Transverse colon (tissue), 4 donors: Measurements from ENCODE around the gene HSDL1. TPM values are rescaled to one million over a fixed set of nuclear protein-coding genes. Genes with fewer than 3 reads are reported as not detected.

Source experiments
- DNase-seq: peaks from one replicate; pipeline ENCODE4 v3.0.0-alpha.2; 2019
- H3K27ac ChIP-seq, 4 donors: fragments of 200-600 bp; sonication (generic); 2 replicates each; pipeline ENCODE4 v1.5.1; 2016 to 2018; ENCODE audit warnings: inconsistent platforms in 4 of 4
- H3K27me3 ChIP-seq: fragments of 200-600 bp; sonication (generic); 2 replicates; pipeline ENCODE4 v1.5.1; 2017; ENCODE audit warnings: inconsistent platforms
- H3K36me3 ChIP-seq, 4 donors: fragments of 200-600 bp; sonication (generic); 2 replicates each; pipeline ENCODE4 v1.5.1; 2017 to 2019; ENCODE audit warnings: inconsistent platforms in 4 of 4
- H3K4me1 ChIP-seq, 4 donors: fragments of 200-600 bp; sonication (generic); 2 replicates each; pipeline ENCODE4 v1.5.1; 2017 to 2020; ENCODE audit warnings: inconsistent platforms in 4 of 4
- H3K4me3 ChIP-seq, 4 donors: fragments of 200-600 bp; sonication (generic); 1 replicate in 1 of 4; 2 replicates in 3 of 4; pipeline versions ENCODE4 v1.5.1 to v1.6.1; 2017 to 2019; ENCODE audit warnings: inconsistent platforms in 4 of 4
- H3K9me3 ChIP-seq, 2 donors: fragments of 200-600 bp; sonication (generic); 2 replicates each; pipeline ENCODE4 v1.5.1; 2017 to 2019; ENCODE audit warnings: inconsistent platforms in 2 of 2
- EP300 ChIP-seq: sonication (generic); formaldehyde crosslinking; IDR thresholded peaks from one replicate; pipeline ENCODE4 v1.6.1; 2017; ENCODE audit warnings: antibody characterized with exemption, low read depth
- POLR2A ChIP-seq: fragments of 450-650 bp; IDR thresholded peaks from one replicate; pipeline ENCODE4 v1.6.1; 2016; ENCODE audit warnings: antibody characterized with exemption, mild to moderate bottlenecking, moderate library complexity
- POLR2AphosphoS5 ChIP-seq, 3 donors: sonication (generic); formaldehyde crosslinking; IDR thresholded peaks; one replicate each; pipeline ENCODE4 v1.6.1; 2016; ENCODE audit warnings: antibody characterized with exemption in 3 of 3
- WGBS, 2 donors: methylation state at CpG; one replicate each; pipeline ENCODE4 v1.1.5; 2018; ENCODE audit warnings: low coverage in 1 of 2; 5-methylcytosine and 5-hydroxymethylcytosine counted together
- in situ Hi-C, 4 donors: fragments of 200-750 bp; cut with MboI; loops; one replicate each; pipeline versions ENCODE4 v1.15.0 to v1.15.1; 2017; ENCODE audit warnings: low sequenced_read_pairs in 3 of 4, low pct_ligation_motif_present in 1 of 4, low pct_unique_long_range_greater_than_20kb in 1 of 4
- intact Hi-C: fragments of 100-400 bp; cut with DNase I; formaldehyde crosslinking; loops from one replicate; pipeline ENCODE4 v1.15.1; 2023; ENCODE audit warnings: low total_unique reads
- total RNA-seq, 4 donors: library from RNA; depleted of rRNA; stranded (reverse); fragments of >200 nt; gene quantifications; one replicate each; pipeline ENCODE4 v1.1.0, GENCODE V29; 2016
- TF ChIP-seq, protein P1 (sequence below), 5 experiments: fragments of 200-600 bp in 3 of 5; fragments of 450-650 bp in 2 of 5; sonication (generic) in 3 of 5; IDR thresholded peaks; 1 replicate in 2 of 5; 2 replicates in 3 of 5; pipeline ENCODE4 v1.5.1; 2016 to 2017; ENCODE audit warnings: antibody characterized with exemption in 5 of 5, inconsistent platforms in 3 of 5, mild to moderate bottlenecking in 2 of 5, moderate library complexity in 1 of 5

The HSDL1 gene
- total RNA-seq, 4 donors from 2014 or later, result 1.2 to 16.2 (median 8.7) TPM

DNA sequence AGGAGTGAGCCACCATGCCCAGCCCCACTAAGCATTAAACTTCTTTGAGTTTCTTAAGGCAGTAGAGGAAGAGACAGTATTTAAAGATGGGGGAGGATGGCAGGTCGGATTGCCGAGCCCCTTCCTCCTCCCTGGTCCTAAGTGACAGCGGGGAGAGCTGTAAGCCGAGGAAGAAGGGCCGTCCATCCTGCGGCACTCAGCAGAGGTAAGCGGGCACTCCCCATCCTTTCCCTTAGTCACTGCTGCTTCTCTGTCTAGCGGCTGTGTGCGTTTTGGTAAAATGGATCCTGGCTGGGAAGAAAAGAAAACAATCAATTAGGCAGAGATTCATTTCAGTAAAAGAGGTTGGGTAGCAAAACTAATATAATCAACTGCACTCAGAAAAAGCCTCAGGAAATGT, 14.0 kb upstream of the HSDL1 start:
- in situ Hi-C loops, result no loop called here
- DNase-seq, result no peak
- H3K27ac ChIP-seq, result no peak overlapping the region

DNA sequence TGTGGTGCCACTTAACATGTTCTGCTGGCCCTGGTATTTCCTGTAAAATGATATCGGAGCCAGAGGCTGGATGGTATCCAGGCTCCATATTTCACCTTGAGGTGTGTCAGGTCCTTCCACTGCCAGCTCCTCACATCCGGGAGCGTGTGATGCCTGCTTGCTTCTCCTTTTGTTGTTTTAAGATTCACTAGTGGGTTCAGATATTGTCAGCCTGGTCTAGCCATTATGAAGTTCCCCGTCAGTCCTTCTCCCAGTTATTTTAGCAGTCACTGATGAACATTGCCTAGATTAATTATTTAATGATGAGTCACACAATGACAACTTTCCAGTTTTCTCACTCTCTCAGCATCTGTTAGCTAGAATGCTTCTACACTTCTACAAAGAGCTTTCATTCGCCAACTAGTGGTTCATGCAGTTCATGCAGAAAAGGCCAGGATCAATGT, 11.4 kb upstream of the HSDL1 start:
- H3K4me3 ChIP-seq, result no peak overlapping the region
- in situ Hi-C loops, result no loop called here
- TF ChIP-seq, protein P1, sequence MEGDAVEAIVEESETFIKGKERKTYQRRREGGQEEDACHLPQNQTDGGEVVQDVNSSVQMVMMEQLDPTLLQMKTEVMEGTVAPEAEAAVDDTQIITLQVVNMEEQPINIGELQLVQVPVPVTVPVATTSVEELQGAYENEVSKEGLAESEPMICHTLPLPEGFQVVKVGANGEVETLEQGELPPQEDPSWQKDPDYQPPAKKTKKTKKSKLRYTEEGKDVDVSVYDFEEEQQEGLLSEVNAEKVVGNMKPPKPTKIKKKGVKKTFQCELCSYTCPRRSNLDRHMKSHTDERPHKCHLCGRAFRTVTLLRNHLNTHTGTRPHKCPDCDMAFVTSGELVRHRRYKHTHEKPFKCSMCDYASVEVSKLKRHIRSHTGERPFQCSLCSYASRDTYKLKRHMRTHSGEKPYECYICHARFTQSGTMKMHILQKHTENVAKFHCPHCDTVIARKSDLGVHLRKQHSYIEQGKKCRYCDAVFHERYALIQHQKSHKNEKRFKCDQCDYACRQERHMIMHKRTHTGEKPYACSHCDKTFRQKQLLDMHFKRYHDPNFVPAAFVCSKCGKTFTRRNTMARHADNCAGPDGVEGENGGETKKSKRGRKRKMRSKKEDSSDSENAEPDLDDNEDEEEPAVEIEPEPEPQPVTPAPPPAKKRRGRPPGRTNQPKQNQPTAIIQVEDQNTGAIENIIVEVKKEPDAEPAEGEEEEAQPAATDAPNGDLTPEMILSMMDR (IDR thresholded peaks at IDR 0.05), result no peak
- TF ChIP-seq EP300 (no peak), POLR2A (no peak), POLR2AphosphoS5 (IDR thresholded peaks at IDR 0.05) (no peak)
- H3K9me3 ChIP-seq, result no peaks in the 10 kb centered on the region
- no peaks in the 10 kb centered on the region for H3K36me3 ChIP-seq
- 60 to 67% methylated on average over 4 to 5 of the region's 5 CpGs for WGBS, 2 donors
- intact Hi-C loops, result no loop called here
- H3K27me3 ChIP-seq, result peaks cover 38% of the 10 kb centered on the region
- no peaks in the 10 kb centered on the region for H3K4me1 ChIP-seq
- DNase-seq, result no peak
- no peak overlapping the region for H3K27ac ChIP-seq

More for the DNA sequence above, 14.0 kb upstream of the HSDL1 start:
- Histone ChIP-seq H3K4me3 (no peak overlapping the region), H3K9me3 (no peaks in the 10 kb centered on the region), H3K27me3 (peaks cover 46% of the 10 kb centered on the region), H3K36me3 (no peaks in the 10 kb centered on the region), H3K4me1 (no peaks in the 10 kb centered on the region)
- 12 to 37% methylated on average over 5 to 9 of the region's 9 CpGs for WGBS, 2 donors
- TF ChIP-seq, protein P1 (IDR thresholded peaks at IDR 0.05), result no peak
- TF ChIP-seq EP300, result no peak
- no peak for TF ChIP-seq POLR2AphosphoS5 (IDR thresholded peaks at IDR 0.05)
- TF ChIP-seq POLR2A, result no peak
- intact Hi-C loops, result no loop called here

DNA sequence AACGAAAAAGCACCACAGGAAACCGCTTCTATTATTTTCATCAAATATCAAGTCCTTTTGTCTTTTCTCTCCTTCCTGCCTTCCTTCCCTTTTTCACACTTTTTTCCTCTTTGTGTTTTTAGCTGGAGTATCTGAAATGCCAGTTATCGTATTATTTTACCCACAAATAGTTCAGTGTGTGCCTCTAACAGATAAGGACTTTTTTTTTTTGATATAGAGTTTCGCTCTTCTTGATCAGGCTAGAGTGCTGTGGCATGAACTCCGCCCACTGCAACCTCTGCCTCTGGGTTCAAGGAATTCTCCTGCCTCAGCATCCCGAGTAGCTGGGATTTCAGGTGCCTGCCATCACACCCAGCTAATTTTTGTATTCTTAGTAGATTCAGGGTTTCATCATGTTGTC, 10.8 kb upstream of the HSDL1 start:
- in situ Hi-C loops, result no loop called here
- intact Hi-C loops, result no loop called here

DNA sequence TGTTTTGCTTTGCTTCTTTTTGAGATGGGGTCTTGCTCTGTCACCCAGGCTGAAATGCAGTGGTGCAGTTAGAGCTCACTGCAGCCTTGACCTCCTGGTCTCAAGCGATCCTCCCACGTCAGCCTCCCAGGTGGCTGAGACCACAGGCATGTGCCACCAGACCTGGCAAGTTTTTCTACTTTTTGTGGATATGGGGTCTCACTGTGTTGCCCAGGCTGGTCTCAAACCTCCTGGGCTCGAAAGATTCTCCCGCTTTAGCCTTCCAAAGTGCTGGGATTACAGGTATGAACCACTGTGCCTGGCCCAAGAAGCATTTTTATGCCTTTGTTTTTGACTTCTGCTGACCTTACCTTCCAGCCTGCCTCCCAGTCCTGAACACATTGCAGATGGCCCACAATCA, 10.2 kb upstream of the HSDL1 start:
- in situ Hi-C loops, result no loop called here

More for the DNA sequence above, 10.8 kb upstream of the HSDL1 start:
- H3K36me3 ChIP-seq, result no peaks in the 10 kb centered on the region
- no peak for DNase-seq
- no peak overlapping the region for H3K27ac ChIP-seq
- TF ChIP-seq, protein P1 (IDR thresholded peaks at IDR 0.05), result no peak
- TF ChIP-seq POLR2A (no peak), EP300 (no peak), POLR2AphosphoS5 (IDR thresholded peaks at IDR 0.05) (no peak)
- peaks cover 32% of the 10 kb centered on the region for H3K27me3 ChIP-seq
- no peaks in the 10 kb centered on the region for H3K9me3 ChIP-seq
- 75 to 82% methylated on average over 6 of the region's 6 CpGs for WGBS, 2 donors
- H3K4me1 ChIP-seq, result no peaks in the 10 kb centered on the region
- H3K4me3 ChIP-seq, result no peak overlapping the region

More for the DNA sequence above, 10.2 kb upstream of the HSDL1 start:
- 89% methylated on average over 4 of the region's 4 CpGs; no CpG with 5 or more reads in 1 of the 2 donors for WGBS, 2 donors
- Histone ChIP-seq H3K36me3 (no peaks in the 10 kb centered on the region), H3K27ac (no peak overlapping the region), H3K4me1 (no peaks in the 10 kb centered on the region), H3K9me3 (no peaks in the 10 kb centered on the region), H3K4me3 (no peak overlapping the region), H3K27me3 (peaks cover 28% of the 10 kb centered on the region)
- TF ChIP-seq, protein P1 (IDR thresholded peaks at IDR 0.05), result no peak
- no peak for DNase-seq
- intact Hi-C loops, result no loop called here
